A549 (cell line): ENCODE measurements around the gene IMPA2. TPM values are rescaled to one million over a fixed set of nuclear protein-coding genes. Genes with fewer than 3 reads are reported as not detected.

Experiments
- ATAC-seq, 2 experiments: fragments of 200-7000 bp in 1 of 2; fragments of >200 bp in 1 of 2; cut with Nextera tagmentation in 1 of 2; cut with Tn5 transposase in 1 of 2; 3 replicates each; pipeline versions ENCODE4 v1.8.0 to v1.9.1; 2018 to 2020; ENCODE audit warnings: mild to moderate bottlenecking in 1 of 2, moderate library complexity in 1 of 2
- CTCF ChIA-PET: fragments of 300-600 bp; sonication (Branson Sonifier 250); formaldehyde crosslinking; extraction: SDS; loops from one replicate; lab custom pipeline; 2021; ENCODE audit warnings: antibody characterized with exemption, inconsistent platforms; lab: Yijun Ruan, JAX
- POLR2A ChIA-PET: fragments of 350-600 bp; formaldehyde crosslinking; extraction: SDS; loops from one replicate; lab custom pipeline; 2021; ENCODE audit warnings: antibody characterized with exemption, inconsistent platforms; lab: Yijun Ruan, JAX
- DNase-seq, 2 experiments: peaks; one replicate each; pipeline versions ENCODE4 v3.0.0 to v3.0.0-alpha.2; 2011 to 2016; ENCODE audit warnings: low read depth in 1 of 2, low spot score in 1 of 2
- FAIRE-seq: peaks from 2 replicates; lab custom pipeline; 2011; peaks lifted over from hg19 to GRCh38; lab: Jason Lieb, UNC
- H3K27ac ChIP-seq, 2 experiments: fragments of >200 bp; sonication (Bioruptor Twin); formaldehyde crosslinking; 3 replicates each; pipeline ENCODE4 v1.5.1; 2016 to 2017
- H3K4me1 ChIP-seq: fragments of >200 bp; sonication (Bioruptor Twin); formaldehyde crosslinking; 3 replicates; pipeline ENCODE4 v1.6.1; 2016
- H3K4me2 ChIP-seq: fragments of >200 bp; sonication (Bioruptor Twin); formaldehyde crosslinking; 3 replicates; pipeline ENCODE4 v1.6.1; 2016
- H3K4me3 ChIP-seq: fragments of >200 bp; sonication (Bioruptor Twin); formaldehyde crosslinking; 3 replicates; pipeline ENCODE4 v1.5.1; 2016
- H3K9me3 ChIP-seq: fragments of >200 bp; sonication (Bioruptor Twin); formaldehyde crosslinking; 3 replicates; pipeline ENCODE4 v1.6.1; 2016
- CBX8 ChIP-seq: fragments of 200-600 bp; sonication (generic); IDR thresholded peaks from 2 replicates; pipeline ENCODE4 v1.6.1; 2016
- CEBPB ChIP-seq, 2 experiments: fragments of >200 bp in 1 of 2; sonication (Bioruptor Twin) in 1 of 2; formaldehyde crosslinking in 1 of 2; IDR thresholded peaks; 2 replicates each; pipeline ENCODE4 v1.6.1; 2012 to 2016
- CHD2 ChIP-seq: fragments of 150-350 bp; IDR thresholded peaks from 2 replicates; pipeline ENCODE4 v1.6.1; 2014; ENCODE audit warnings: low read length; ENCODE audit not compliant: partially characterized antibody
- EP300 ChIP-seq, 2 experiments: fragments of >200 bp; sonication (Bioruptor Twin); formaldehyde crosslinking; IDR thresholded peaks; 2 replicates in 1 of 2; 3 replicates in 1 of 2; pipeline ENCODE4 v1.6.1; 2016 to 2017
- ESRRA ChIP-seq: fragments of 150-350 bp; IDR thresholded peaks from 2 replicates; pipeline ENCODE4 v1.6.1; 2014; ENCODE audit warnings: mild to moderate bottlenecking, low read length, borderline replicate concordance
- HOXB13 ChIP-seq: fragments of 250-450 bp; sonication (Bioruptor Pico); IDR thresholded peaks from 2 replicates; pipeline ENCODE4 v1.5.0; 2020; ENCODE audit warnings: low read depth, mild to moderate bottlenecking, moderate library complexity
- HOXB5 ChIP-seq: fragments of 250-450 bp; sonication (Bioruptor Pico); IDR thresholded peaks from 2 replicates; pipeline ENCODE4 v1.5.0; 2020; ENCODE audit warnings: mild to moderate bottlenecking, moderate library complexity
- KDM1A ChIP-seq: fragments of 200-600 bp; sonication (generic); IDR thresholded peaks from 2 replicates; pipeline ENCODE4 v1.6.1; 2016; ENCODE audit warnings: low read depth, mild to moderate bottlenecking
- KDM5A ChIP-seq: fragments of 200-600 bp; sonication (generic); IDR thresholded peaks from 2 replicates; pipeline ENCODE4 v1.6.1; 2016; ENCODE audit warnings: antibody characterized with exemption, mild to moderate bottlenecking
- MYC ChIP-seq: IDR thresholded peaks from 2 replicates; pipeline ENCODE4 v1.6.1; 2012; ENCODE audit warnings: mild to moderate bottlenecking, inconsistent platforms, low read length, improper control_type of control experiment, borderline replicate concordance
- NPAS2 ChIP-seq: fragments of 250-450 bp; sonication (Bioruptor Pico); IDR thresholded peaks from 2 replicates; pipeline ENCODE4 v1.8.0; 2022; ENCODE audit warnings: mild to moderate bottlenecking, moderate library complexity, borderline replicate concordance
- NR3C1 ChIP-seq: fragments of >200 bp; sonication (Bioruptor Twin); formaldehyde crosslinking; IDR thresholded peaks from 3 replicates; pipeline ENCODE4 v1.6.1; 2017
- POLR2A ChIP-seq: IDR thresholded peaks from 2 replicates; pipeline ENCODE4 v1.6.1; 2012; ENCODE audit warnings: mild to moderate bottlenecking, low read length
- POLR2AphosphoS2 ChIP-seq: conservative IDR thresholded peaks from 2 replicates; pipeline ENCODE4 v1.6.1; 2012; ENCODE audit warnings: low read length, improper control_type of control experiment, inconsistent platforms
- RAD21 ChIP-seq, 2 experiments: fragments of >200 bp in 1 of 2; sonication (Bioruptor Twin) in 1 of 2; formaldehyde crosslinking in 1 of 2; IDR thresholded peaks in 1 of 2; conservative IDR thresholded peaks in 1 of 2; 2 replicates in 1 of 2; 3 replicates in 1 of 2; pipeline ENCODE4 v1.6.1; 2012 to 2018; ENCODE audit warnings: inconsistent platforms in 1 of 2
- RARB ChIP-seq: fragments of 250-450 bp; sonication (Bioruptor Pico); IDR thresholded peaks from 2 replicates; pipeline ENCODE4 v1.8.0; 2021; ENCODE audit warnings: mild to moderate bottlenecking, moderate library complexity
- RNF2 ChIP-seq: fragments of 200-600 bp; sonication (generic); IDR thresholded peaks from 2 replicates; pipeline ENCODE4 v1.6.1; 2016; ENCODE audit warnings: low read depth, mild to moderate bottlenecking, antibody characterized with exemption, moderate library complexity, borderline replicate concordance
- SREBF2 ChIP-seq: fragments of 450-650 bp; IDR thresholded peaks from 2 replicates; pipeline ENCODE4 v1.6.1; 2014; ENCODE audit warnings: mild to moderate bottlenecking, moderate library complexity
- TFCP2L1 ChIP-seq: fragments of 250-450 bp; sonication (Bioruptor Pico); IDR thresholded peaks from 2 replicates; pipeline ENCODE4 v1.5.0; 2021; ENCODE audit warnings: mild to moderate bottlenecking
- TP53 ChIP-seq: fragments of 250-450 bp; sonication (Bioruptor Pico); IDR thresholded peaks from 2 replicates; pipeline ENCODE4 v1.5.0; 2021; ENCODE audit warnings: mild to moderate bottlenecking, moderate library complexity
- ZC3H11A ChIP-seq: fragments of 450-650 bp; IDR thresholded peaks from 2 replicates; pipeline ENCODE4 v1.6.1; 2014; ENCODE audit warnings: antibody characterized with exemption, mild to moderate bottlenecking
- ZNF302 ChIP-seq: fragments of 250-450 bp; sonication (Bioruptor Pico); IDR thresholded peaks from 2 replicates; pipeline ENCODE4 v1.9.0; 2021; ENCODE audit warnings: inconsistent platforms, mild to moderate bottlenecking, moderate library complexity
- WGBS: methylation state at CpG from one replicate; pipeline ENCODE4 v1.1.6; 2017; ENCODE audit errors: missing lambda C conversion rate; 5-methylcytosine and 5-hydroxymethylcytosine counted together
- polyA plus RNA-seq, 4 experiments: library from polyadenylated mRNA; depleted of rRNA in 3 of 4; stranded (reverse); fragments of >200 nt; fragmentation: RNase III in 1 of 4; extraction: RNeasy Plus Mini Kit Qiagen cat#74134 plus additional on column Dnase treatment in 1 of 4; gene quantifications; 2 replicates in 3 of 4; 3 replicates in 1 of 4; pipeline ENCODE4 v1.2.3, GENCODE V29; 2011 to 2017
- TF ChIP-seq, protein P1 (sequence below): IDR thresholded peaks from 2 replicates; pipeline ENCODE4 v1.6.1; 2012; ENCODE audit warnings: low read depth, borderline replicate concordance
- TF ChIP-seq, protein P2 (sequence below): fragments of >200 bp; sonication (Bioruptor Twin); formaldehyde crosslinking; IDR thresholded peaks from 3 replicates; pipeline ENCODE4 v1.5.1; 2016
- TF ChIP-seq, protein P3 (sequence below): IDR thresholded peaks from 2 replicates; pipeline ENCODE4 v1.6.1; 2012

IMPA2 gene
- polyA plus RNA-seq, 2 of the 4 experiments (the other 2 are of a cell fraction): 35.1 to 65.3 TPM

DNA sequence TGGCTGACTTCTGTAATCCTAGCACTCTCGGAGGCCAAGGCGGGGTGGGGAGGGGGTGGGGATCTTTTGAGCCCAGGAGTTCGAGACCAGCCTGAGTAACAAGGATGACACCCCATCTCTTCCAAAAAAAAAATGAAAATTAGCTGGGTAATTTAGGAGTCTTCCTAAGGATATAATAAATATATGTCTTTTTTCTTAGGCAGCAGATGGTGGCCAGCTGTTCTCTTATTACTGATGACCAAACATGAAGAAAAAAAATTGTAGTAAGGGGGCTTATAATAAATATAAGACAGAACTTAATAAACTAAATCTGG is 4.2 kb upstream of the IMPA2 start:
- DNase-seq: no peak
- TF ChIP-seq EP300 (IDR thresholded peaks at IDR 0.05): no peak
- TF ChIP-seq KDM1A: no peak
- no peak for TF ChIP-seq SREBF2
- no peak for TF ChIP-seq NPAS2 (CRISPR knock-in tag)
- TF ChIP-seq HOXB5 (CRISPR knock-in tag): no peak
- TF ChIP-seq, protein P1, sequence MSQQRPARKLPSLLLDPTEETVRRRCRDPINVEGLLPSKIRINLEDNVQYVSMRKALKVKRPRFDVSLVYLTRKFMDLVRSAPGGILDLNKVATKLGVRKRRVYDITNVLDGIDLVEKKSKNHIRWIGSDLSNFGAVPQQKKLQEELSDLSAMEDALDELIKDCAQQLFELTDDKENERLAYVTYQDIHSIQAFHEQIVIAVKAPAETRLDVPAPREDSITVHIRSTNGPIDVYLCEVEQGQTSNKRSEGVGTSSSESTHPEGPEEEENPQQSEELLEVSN: no peak
- TF ChIP-seq RAD21 (conservative IDR thresholded peaks at IDR 0.05 in 1 of 2, IDR thresholded peaks at IDR 0.05 in 1 of 2): no peak
- TF ChIP-seq, protein P2, sequence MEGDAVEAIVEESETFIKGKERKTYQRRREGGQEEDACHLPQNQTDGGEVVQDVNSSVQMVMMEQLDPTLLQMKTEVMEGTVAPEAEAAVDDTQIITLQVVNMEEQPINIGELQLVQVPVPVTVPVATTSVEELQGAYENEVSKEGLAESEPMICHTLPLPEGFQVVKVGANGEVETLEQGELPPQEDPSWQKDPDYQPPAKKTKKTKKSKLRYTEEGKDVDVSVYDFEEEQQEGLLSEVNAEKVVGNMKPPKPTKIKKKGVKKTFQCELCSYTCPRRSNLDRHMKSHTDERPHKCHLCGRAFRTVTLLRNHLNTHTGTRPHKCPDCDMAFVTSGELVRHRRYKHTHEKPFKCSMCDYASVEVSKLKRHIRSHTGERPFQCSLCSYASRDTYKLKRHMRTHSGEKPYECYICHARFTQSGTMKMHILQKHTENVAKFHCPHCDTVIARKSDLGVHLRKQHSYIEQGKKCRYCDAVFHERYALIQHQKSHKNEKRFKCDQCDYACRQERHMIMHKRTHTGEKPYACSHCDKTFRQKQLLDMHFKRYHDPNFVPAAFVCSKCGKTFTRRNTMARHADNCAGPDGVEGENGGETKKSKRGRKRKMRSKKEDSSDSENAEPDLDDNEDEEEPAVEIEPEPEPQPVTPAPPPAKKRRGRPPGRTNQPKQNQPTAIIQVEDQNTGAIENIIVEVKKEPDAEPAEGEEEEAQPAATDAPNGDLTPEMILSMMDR: no peak
- TF ChIP-seq RARB (CRISPR knock-in tag): no peak
- TF ChIP-seq TP53 (CRISPR knock-in tag): no peak
- TF ChIP-seq ZC3H11A: no peak
- TF ChIP-seq NR3C1: no peak
- TF ChIP-seq RNF2: no peak
- no peak for TF ChIP-seq POLR2AphosphoS2
- TF ChIP-seq, protein P3, sequence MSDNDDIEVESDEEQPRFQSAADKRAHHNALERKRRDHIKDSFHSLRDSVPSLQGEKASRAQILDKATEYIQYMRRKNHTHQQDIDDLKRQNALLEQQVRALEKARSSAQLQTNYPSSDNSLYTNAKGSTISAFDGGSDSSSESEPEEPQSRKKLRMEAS: no peak
- TF ChIP-seq HOXB13 (CRISPR knock-in tag): no peak
- no peak for TF ChIP-seq ESRRA
- TF ChIP-seq CEBPB (IDR thresholded peaks at IDR 0.05): no peak
- Histone ChIP-seq H3K9me3 (no peaks in the 10 kb centered on the region), H3K27ac (peak overlapping the region; percentile 50 to 75; a peak in 4 of 6 replicates), H3K4me2 (no peak overlapping the region), H3K4me3 (no peak overlapping the region), H3K4me1 (peaks cover 15% of the 10 kb centered on the region)
- ATAC-seq: no peak
- WGBS: 74% methylated on average over 3 of the region's 3 CpGs
- POLR2A ChIA-PET: interaction anchor here (0.7 kb wide), 1 partner anchor 30 kb away, joined by 3 read pairs; no protein-coding TSS in a partner anchor
- CTCF ChIA-PET: interaction anchor here (0.9 to 1.4 kb wide), 3 partner anchors 18 to 39 kb away, joined by 3 to 7 read pairs (median 4); no protein-coding TSS in a partner anchor
- FAIRE-seq: no peak

DNA sequence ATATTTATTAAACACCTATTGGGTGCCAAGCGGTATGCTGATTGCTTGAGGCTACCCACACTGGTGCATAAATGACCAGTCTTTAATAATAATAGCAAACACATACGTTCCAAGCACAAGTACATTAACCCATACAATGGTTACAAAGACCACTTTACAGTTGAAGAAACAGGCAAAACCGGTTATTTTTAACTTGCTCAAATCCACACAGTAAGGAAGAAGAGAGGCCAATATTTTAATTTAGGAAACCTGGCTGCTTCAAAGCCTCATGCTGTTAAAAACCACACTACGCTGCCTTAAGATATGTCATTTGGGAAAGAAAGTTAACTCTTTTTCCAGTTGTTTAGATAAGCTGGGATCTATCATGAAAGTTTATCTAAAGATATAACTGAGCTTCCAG is 2.4 kb upstream of the IMPA2 start:
- Histone ChIP-seq H3K4me3 (no peak overlapping the region), H3K4me1 (peaks cover 29% of the 10 kb centered on the region), H3K27ac (peak overlapping the region; percentile 97; a peak in 4 of 6 replicates)
- FAIRE-seq: no peak
- no peak for DNase-seq
- ATAC-seq: no peak
- no peak for TF ChIP-seq KDM5A
- no peak for TF ChIP-seq RNF2
- no peak for TF ChIP-seq MYC
- TF ChIP-seq CEBPB (IDR thresholded peaks at IDR 0.05): no peak
- TF ChIP-seq, protein P2: no peak
- no peak for TF ChIP-seq EP300 (IDR thresholded peaks at IDR 0.05)
- TF ChIP-seq RARB (CRISPR knock-in tag): no peak
- TF ChIP-seq KDM1A: no peak
- TF ChIP-seq ZNF302 (CRISPR knock-in tag): no peak
- TF ChIP-seq POLR2A: no peak
- no peak for TF ChIP-seq CHD2
- no peak for TF ChIP-seq CBX8
- TF ChIP-seq TFCP2L1 (CRISPR knock-in tag): no peak
- TF ChIP-seq, protein P3: no peak
- TF ChIP-seq, all 56 proteins: peak for 0
- H3K9me3 ChIP-seq: no peaks in the 10 kb centered on the region
- no peak overlapping the region for H3K4me2 ChIP-seq
- ChIA-PET CTCF (interaction anchor here (0.8 to 6.3 kb wide), 4 partner anchors 17 to 60 kb away, joined by 3 to 51 read pairs (median 22); no protein-coding TSS in a partner anchor), POLR2A (no interaction called here)
- WGBS: 88% methylated on average over 4 of the region's 4 CpGs
